NCI-H526 treated with DMSO at 0.1 percent for 48 hours (cell line): ENCODE data around the gene DNMT3A.

Experiments
- DNase-seq: peaks from one replicate; lab custom pipeline; 2025; lab: John Stamatoyannopoulos, UW

The DNMT3A gene

DNA sequence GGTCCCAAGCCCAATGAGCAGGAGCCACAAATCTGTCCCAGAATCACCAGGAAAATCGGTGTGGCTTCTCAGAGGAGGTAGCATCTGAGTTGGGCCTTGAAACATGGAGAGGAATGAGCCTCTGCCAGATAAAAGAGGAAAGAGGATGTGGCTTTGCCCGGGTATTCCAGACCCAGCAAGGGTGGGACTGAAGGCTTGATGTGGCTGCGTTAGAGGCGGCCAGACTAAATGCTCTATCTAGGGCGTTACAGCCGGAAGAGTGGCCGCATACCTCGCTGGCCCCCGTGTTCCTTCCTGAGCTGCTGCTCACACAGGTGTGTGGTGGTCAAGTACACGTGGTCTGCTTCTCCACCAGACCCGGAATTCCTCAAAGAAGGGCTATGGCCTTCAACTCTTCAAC lies 139.4 kb downstream of the DNMT3A start:
- DNase-seq = no peak

DNA sequence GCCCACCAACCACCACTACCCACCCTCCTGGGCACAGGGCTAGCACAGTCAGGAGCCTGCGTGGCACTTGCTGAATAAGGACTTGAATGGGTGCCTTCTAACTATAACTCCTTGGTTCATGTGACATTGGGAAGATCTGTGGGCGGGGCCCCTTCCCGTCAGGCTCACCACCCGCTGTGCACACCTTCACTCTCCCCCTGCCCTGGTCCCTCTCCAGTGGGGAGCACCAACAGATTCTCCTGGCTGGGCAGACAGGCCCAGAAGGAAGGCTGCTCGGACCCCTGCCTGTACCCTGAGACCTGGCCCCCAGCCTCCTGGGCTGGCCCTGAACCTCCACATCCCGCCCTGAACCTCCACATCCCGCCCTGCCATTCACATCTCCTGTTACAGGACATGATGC lies 139.9 kb downstream of the DNMT3A start:
- no peak for DNase-seq

DNA sequence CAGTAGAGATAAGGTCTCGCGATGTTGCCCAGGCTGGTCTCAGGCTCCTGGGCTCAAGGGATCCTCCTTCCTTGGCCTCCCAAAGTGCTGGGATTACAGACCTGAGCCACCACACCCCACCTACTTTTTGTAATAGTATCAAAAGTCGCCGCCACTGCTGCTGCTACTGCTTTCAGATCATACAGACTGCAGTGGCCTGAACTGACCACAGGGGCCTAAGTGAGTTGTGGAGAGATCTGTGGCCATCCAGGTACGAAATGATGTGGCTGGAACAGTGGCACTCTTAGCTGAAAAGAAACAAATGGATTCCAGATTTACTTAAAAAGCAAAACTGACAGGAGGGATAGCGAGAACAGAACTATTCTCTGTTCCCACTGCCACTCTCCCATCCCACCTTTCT lies 140.5 kb downstream of the DNMT3A start:
- no peak for DNase-seq

DNA sequence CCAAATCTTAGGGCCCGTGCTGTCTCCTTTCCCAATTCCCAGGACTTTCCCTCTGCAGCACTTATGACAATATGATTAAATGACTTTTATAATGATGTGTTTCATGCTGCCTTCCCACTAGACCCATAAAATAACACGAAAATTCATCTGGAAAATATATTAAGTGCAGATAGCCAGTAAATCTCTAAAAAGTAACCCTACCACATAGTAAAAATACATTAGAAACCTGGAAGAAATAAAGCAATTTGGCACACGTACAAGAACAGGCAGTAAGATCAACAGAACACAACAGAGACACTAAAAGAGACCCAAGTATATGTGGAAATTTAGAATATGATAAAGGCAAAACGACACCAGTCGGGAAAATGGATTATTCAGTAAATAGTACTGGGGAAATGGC lies 143.1 kb downstream of the DNMT3A start:
- DNase-seq = no peak

DNA sequence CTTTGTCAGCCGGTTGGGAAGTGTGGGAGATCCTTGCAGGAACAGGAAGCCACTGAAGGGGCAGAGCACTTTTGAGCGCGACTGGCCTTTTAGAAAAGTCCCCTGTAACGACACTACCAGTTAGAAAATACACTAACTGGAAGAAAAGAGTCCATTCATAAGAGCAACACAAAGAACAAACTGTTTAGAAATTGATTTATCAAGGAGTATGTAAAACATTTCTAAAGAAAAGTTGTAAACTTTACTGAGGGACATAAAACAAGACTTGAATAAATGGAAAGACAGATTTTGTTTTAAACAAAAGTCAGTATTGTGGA lies 143.6 kb downstream of the DNMT3A start:
- DNase-seq = no peak

DNA sequence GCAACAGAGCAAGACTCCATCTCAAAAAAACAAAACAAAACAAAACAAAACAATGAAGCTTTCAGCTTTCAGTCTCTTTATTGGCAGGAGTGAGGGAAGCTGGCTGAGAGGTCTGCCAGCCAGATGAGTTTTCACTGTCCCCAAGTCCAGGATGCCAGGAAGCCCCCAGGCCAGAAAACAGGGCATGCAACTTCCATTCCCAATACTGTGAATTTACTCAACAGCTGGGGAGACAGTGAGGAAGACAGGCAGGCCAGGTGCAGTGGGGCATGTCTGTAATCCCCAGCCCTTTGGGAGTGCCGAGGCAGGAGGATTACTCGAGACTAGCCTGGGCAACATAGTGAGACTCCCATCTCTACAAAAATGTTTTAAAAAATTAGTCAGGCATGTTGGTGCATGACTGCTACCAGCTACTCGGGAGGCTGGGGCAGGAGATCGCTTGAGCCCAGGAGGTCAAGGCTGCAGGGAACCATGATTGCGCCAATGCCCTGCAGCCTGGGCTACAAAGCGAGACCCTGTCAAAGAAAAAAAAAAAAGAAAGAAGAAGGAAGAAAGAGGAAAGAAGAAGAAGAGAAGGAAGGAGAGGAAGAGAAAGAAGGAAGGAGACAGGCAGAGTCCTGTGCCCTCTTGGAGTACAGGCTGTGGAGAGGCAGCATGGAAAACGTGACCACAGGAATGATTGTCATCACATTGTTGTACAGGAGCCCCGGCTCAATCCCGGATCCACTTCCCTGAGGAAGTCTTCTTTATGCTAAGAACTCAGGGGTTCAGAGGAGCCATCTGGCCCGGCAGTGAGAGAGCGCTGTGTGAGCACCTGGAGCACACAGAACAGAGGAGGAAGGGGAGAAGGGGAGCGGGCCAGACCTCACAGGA lies 144.2 kb downstream of the DNMT3A start:
- no peak for DNase-seq

DNA sequence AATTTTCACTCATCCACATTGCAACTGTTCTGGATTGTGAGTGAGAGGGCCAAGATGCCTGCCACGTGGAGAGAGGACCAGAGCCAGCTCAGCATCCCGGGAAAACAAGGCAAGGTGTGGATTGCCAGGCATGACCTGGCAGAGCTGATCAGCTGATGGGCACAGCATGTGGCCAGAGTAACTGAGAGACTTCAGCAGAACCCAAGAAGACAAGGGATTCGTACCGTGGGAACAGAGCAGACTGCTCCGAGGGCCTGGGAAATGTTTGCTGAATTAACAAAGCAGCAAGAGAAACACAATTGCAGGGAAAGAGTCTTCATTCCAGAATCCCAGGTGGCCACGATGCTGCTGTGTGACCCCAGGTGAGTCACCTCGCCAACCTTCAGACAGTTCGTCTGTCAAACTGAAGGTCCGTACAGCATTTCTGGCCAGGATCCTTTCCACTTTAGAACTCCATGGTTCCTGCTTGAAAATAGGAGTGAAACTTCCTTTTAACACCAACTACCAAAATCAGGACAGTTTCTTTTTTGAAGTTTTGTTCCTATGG lies 147.1 kb downstream of the DNMT3A start:
- no peak for DNase-seq

DNA sequence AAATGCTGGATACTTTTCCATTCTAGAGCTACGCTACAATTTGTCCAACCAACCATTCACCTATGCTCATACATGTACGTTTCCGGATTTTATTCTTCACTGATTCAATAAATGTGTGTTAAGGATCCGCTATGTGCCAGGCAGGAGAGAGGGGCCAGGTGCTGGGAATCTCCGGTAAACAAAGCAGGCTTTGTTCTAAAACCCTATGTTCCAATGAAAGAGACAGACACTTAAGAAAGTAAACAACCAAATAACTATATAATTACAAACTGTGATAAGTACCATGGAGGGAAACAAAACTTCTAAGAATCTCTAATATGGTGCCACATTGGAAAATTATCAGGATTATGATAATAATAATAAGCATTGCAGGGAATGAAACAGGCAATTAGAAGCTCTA lies 151.2 kb downstream of the DNMT3A start:
- peak; percentile 30 for DNase-seq

DNA sequence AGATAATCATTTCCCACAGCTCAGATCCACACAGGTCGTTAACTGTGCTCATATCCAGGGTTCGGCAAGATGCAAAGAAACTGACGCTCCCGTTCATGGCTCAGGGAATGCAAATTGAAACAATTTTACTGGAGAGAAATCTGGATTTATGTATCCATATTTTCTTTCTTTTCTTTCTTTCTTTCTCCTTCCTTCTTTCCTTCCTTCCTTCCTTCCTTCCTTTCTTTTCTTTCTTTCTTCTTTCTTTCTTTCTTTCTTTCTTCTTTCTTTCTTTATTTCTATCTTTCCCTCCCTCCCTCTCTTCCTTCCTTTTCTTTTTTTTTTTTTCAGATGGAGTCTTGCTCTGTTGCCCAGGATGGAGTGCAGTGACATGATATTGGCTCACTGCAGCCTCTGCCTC lies 153.3 kb downstream of the DNMT3A start:
- DNase-seq = no peak

DNA sequence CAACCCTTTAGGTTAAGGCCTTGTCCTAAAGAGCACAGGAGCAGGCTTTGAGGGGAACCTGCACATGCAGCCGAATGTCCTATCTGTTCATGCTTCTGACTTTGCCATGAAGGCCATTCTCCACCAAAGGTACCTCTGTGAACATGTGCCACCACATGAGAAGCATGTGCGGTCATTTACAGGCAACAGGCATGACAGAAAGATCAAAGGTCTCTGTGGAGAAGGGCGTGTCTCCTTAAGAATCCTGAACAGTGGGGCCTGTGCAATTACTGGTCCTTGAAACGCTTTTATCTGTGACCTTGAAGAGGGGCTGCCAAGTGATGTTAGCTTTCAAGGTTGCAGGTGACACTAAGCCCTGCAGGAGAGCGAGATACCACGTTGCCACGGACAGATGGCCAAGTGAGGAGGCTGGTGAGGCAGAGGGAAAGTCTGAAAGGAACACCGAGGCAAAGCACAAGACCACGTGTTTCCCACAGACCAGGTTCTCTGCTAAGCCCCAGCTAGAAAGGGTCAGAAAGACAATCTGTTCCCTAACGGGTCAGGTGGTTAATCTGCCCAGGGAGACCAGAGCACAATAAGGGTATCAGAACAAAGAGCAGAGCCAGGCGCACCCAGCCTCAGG lies 153.9 kb downstream of the DNMT3A start:
- DNase-seq = no peak

DNA sequence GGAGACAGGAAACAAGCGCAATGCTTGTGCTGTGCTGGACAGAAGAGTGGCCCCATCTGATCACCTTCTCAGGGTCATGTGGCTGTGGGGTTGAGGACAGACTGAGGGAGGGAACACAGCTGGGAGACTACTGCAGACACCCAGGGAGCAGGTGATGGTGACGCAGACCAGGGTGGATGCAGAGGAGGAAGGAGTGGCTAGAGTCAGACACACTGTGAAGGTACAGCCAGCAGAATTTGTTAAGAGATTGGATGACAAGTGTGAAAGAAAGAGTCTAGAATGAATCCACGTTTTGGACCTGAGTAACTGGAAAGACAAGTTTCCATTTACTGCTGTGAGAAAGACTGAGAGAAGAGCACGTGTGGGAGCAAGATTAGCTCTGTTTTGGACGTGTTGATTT lies 157.5 kb downstream of the DNMT3A start:
- DNase-seq = no peak

DNA sequence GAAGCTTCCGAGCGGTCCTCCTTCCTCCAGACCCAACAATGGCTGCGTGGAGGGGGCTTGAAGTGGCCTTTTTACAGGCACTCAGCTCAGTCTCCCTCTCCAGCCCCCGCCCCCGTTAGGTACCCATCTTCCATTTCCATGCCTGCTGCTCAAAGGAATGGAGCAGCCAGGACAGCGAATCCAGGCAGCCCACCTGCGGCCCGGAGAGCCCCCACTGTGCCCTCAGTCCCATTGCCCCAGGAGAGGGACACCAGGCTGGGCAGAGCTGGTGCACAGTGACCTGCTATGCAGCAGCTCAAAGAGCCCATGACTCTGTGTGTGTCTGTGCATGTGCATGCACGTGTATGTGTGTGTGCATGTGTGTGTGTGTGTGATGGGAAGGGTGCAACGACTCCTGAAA lies 162.7 kb downstream of the DNMT3A start:
- no peak for DNase-seq
